OCI-LY7 (cell line): Measurements from ENCODE around the gene CHGA.

ENCODE experiments used
- CTCF ChIP-seq: fragments of 200-600 bp; sonication (generic); conservative IDR thresholded peaks from 2 replicates; pipeline ENCODE4 v1.5.1; 2014; ENCODE audit warnings: mild to moderate bottlenecking, antibody characterized with exemption, low read length, moderate library complexity, mixed read lengths
- EZH2phosphoT487 ChIP-seq: fragments of 200-600 bp; sonication (generic); IDR thresholded peaks from 2 replicates; pipeline ENCODE4 v1.6.1; 2018; ENCODE audit warnings: low read depth, borderline replicate concordance, mild to moderate bottlenecking, mixed run types, antibody characterized with exemption, low read length, moderate library complexity, mixed read lengths

GRCh38 chr14:92900660-92901059 is 22.3 kb upstream of the CHGA start:
- TF ChIP-seq CTCF (no peak), EZH2phosphoT487 (no peak)
